ENCODE results near the gene TAF11L6. TPM values are rescaled to one million over a fixed set of nuclear protein-coding genes. Genes with fewer than 3 reads are reported as not detected.

Gene TAF11L6
- total and polyA plus RNA-seq, 2 of the 8 experiments (the other 6 are each of a cell fraction or from before 2014, with no cell fraction given), result not detected

GRCh38 chr5:17482790-17483189 is 45.7 kb upstream of the TAF11L6 start:
- Histone ChIP-seq H4K91ac (replicated peaks; ENCODE audit: insufficient read length, low read length) (no peak overlapping the region), H3K14ac (ENCODE audit: insufficient read length) (no peak overlapping the region), H2AK5ac (ENCODE audit: low read depth, low read length) (no peak overlapping the region), H2BK15ac (ENCODE audit: low read length) (no peak overlapping the region), H2BK12ac (ENCODE audit: low read depth, low read length) (no peak overlapping the region), H4K5ac (ENCODE audit: insufficient read length, low read depth, low read length) (no peak overlapping the region), H3K4me1 (replicated peaks in 1 of 4; ENCODE audit: control insufficient read depth in 3 of 4, insufficient read depth in 4 of 4, low read length in 3 of 4) (no peaks in the 10 kb centered on the region), H3K56ac (replicated peaks; ENCODE audit: insufficient read length, low read depth, low read length) (no peak overlapping the region), H2AFZ (ENCODE audit: low read length) (no peak overlapping the region), H3K27ac (ENCODE audit: low read depth, low read length) (no peak overlapping the region), H4K20me1 (replicated peaks in 1 of 2; ENCODE audit: control insufficient read depth in 1 of 2, insufficient read depth in 2 of 2, low read length in 2 of 2) (no peaks in the 10 kb centered on the region), H3K36me3 (ENCODE audit: control insufficient read depth in 2 of 4, insufficient read depth in 4 of 4, low read length in 3 of 4) (no peaks in the 10 kb centered on the region), H3K79me2 (ENCODE audit: control insufficient read depth in 1 of 2, insufficient read depth in 2 of 2, low read length in 2 of 2) (no peaks in the 10 kb centered on the region), H2BK5ac (ENCODE audit: low read depth, low read length) (no peak overlapping the region), H3K23ac (ENCODE audit: insufficient read length) (no peak overlapping the region), H3K9ac (replicated peaks in 1 of 4; ENCODE audit: extremely low read depth in 1 of 4, low read depth in 3 of 4, low read length in 3 of 4) (no peak overlapping the region), H2BK120ac (replicated peaks; ENCODE audit: low read depth, low read length) (no peak overlapping the region), H3K23me2 (ENCODE audit: low read depth, low read length) (no peaks in the 10 kb centered on the region), H3K4ac (replicated peaks; ENCODE audit: insufficient read length, low read depth, low read length) (no peak overlapping the region), H3K4me2 (ENCODE audit: insufficient read depth in 1 of 2, low read depth in 2 of 2, low read length in 2 of 2) (no peak overlapping the region), H3K9me3 (ENCODE audit: insufficient read depth in 2 of 2, low read depth in 1 of 2, low read length in 1 of 2) (no peaks in the 10 kb centered on the region), H4K8ac (ENCODE audit: extremely low read depth, insufficient read depth, low read length) (no peak overlapping the region), H3K79me1 (ENCODE audit: low read depth, low read length) (no peaks in the 10 kb centered on the region), H3K27me3 (replicated peaks in 1 of 4; ENCODE audit: control insufficient read depth in 3 of 4, extremely low read depth in 1 of 4, insufficient read depth in 3 of 4, low read length in 3 of 4) (no peaks in the 10 kb centered on the region), H3K4me3 (ENCODE audit: extremely low read depth in 1 of 4, insufficient read depth in 2 of 4, low read depth in 3 of 4, low read length in 4 of 4) (no peak overlapping the region), H3K18ac (ENCODE audit: extremely low read depth, low read length) (no peak overlapping the region), H2BK20ac (ENCODE audit: low read length) (no peak overlapping the region)
- TF ChIP-seq KDM4A (IDR thresholded peaks at IDR 0.05; ENCODE audit: low read depth, low read length, severe bottlenecking) (no peak), TCF12 (IDR thresholded peaks at IDR 0.05; ENCODE audit: low read depth, low read length) (no peak), TAF7 (optimal IDR thresholded peaks at IDR 0.05; ENCODE audit: borderline replicate concordance, low read depth, low read length) (no peak), JUND (IDR thresholded peaks at IDR 0.05; ENCODE audit: low read length) (no peak), POLR2AphosphoS5 (IDR thresholded peaks at IDR 0.05; ENCODE audit: low read depth, low read length) (no peak), BACH1 (IDR thresholded peaks at IDR 0.05; ENCODE audit: low read length) (no peak), SP2 (IDR thresholded peaks at IDR 0.05; ENCODE audit: low read length) (no peak), GABPA (IDR thresholded peaks at IDR 0.05; ENCODE audit: borderline replicate concordance, insufficient read depth, low read length) (no peak), CHD1 (IDR thresholded peaks at IDR 0.05; ENCODE audit: low read depth, low read length) (no peak), CBX8 (IDR thresholded peaks at IDR 0.05; ENCODE audit: borderline replicate concordance, low read depth, low read length) (no peak), SRF (IDR thresholded peaks at IDR 0.05; ENCODE audit: low read depth, low read length) (no peak), ATF3 (IDR thresholded peaks at IDR 0.05; ENCODE audit: insufficient read depth, low read depth, low read length) (no peak), RNF2 (IDR thresholded peaks at IDR 0.05; ENCODE audit: borderline replicate concordance, low read depth, low read length, missing control alignments, poor library complexity, severe bottlenecking) (no peak)
- POLR2A ChIA-PET (ENCODE audit: partially characterized antibody), result no interaction called here
- CTCF ChIA-PET (ENCODE audit: partially characterized antibody), result no interaction called here
- FAIRE-seq (no peak), DNase-seq (ENCODE audit: low read depth in 1 of 2, low spot score in 2 of 2) (no peak)
- whole genome bisulfite sequencing, 2 experiments (ENCODE audit: extremely low coverage in 1 of 2, insufficient coverage in 1 of 2, insufficient read length in 1 of 2, insufficient replicate concordance in 2 of 2, low coverage in 1 of 2, low lambda C conversion rate in 2 of 2, missing lambda C conversion rate in 1 of 2), result 96% methylated on average over 2 of the region's 2 CpGs; no CpG with 5 or more reads in 1 of the 2 experiments
